Activated CD8-positive, alpha-beta T cell treated with anti-CD3 and anti-CD28 coated beads, Interleukin-2, amount 10 ng/mL, durations not matched to agents 7 days and 5 days (primary cell): Measurements from ENCODE around the gene ATXN2L. TPM values are rescaled to one million over a fixed set of nuclear protein-coding genes. Genes with fewer than 3 reads are reported as not detected.

Experiments used
- ATAC-seq: fragments of 150-1000 bp; cut with Tn5 transposase; one replicate; pipeline ENCODE4 v1.10.0; 2021; ENCODE audit warnings: moderate library complexity
- CTCF ChIA-PET: fragments of 350-600 bp; sonication (Branson Sonifier 250); formaldehyde crosslinking; loops from one replicate; lab custom pipeline; 2021; ENCODE audit warnings: antibody characterized with exemption; lab: Charles Lee
- POLR2A ChIA-PET: fragments of 350-600 bp; sonication (Branson Sonifier 250); formaldehyde crosslinking; loops from one replicate; lab custom pipeline; 2021; ENCODE audit warnings: antibody characterized with exemption; lab: Charles Lee
- DNase-seq: peaks from one replicate; pipeline ENCODE4 v3.0.0-alpha.2; 2020
- H3K27ac Mint-ChIP-seq: one replicate; pipeline ENCODE4 v1.8.0; 2021; ENCODE audit warnings: mild to moderate bottlenecking, mixed read lengths
- H3K27me3 Mint-ChIP-seq: one replicate; pipeline ENCODE4 v1.8.0; 2021; ENCODE audit warnings: low read depth, mixed read lengths
- H3K36me3 Mint-ChIP-seq: one replicate; pipeline ENCODE4 v1.8.0; 2021; ENCODE audit warnings: low read depth, mixed read lengths
- H3K4me1 Mint-ChIP-seq: one replicate; pipeline ENCODE4 v1.8.0; 2021; ENCODE audit warnings: low read depth, mixed read lengths
- H3K4me3 Mint-ChIP-seq: one replicate; pipeline ENCODE4 v1.8.0; 2021; ENCODE audit warnings: mild to moderate bottlenecking, mixed read lengths
- H3K9me3 Mint-ChIP-seq: one replicate; pipeline ENCODE4 v1.8.0; 2022; ENCODE audit warnings: mixed read lengths; ENCODE audit not compliant: insufficient read depth
- total RNA-seq, 2 experiments: library from RNA; stranded (reverse); gene quantifications; one replicate each; pipeline ENCODE4 v1.2.3, GENCODE V29; 2021

ATXN2L gene
- total RNA-seq, 2 experiments from 2014 or later: 256 to 269 TPM

GRCh38 chr16:28838558-28838918 lies 15.7 kb downstream of the ATXN2L start:
- Mint-ChIP-seq H3K9me3 (no peaks in the 10 kb centered on the region), H3K36me3 (peaks cover 67% of the 10 kb centered on the region), H3K27me3 (no peaks in the 10 kb centered on the region), H3K4me3 (no peak overlapping the region), H3K4me1 (peaks cover 2% of the 10 kb centered on the region), H3K27ac (peak overlapping the region; percentile 58)
- ChIA-PET CTCF (no interaction called here), POLR2A (interaction anchor here (0.6 to 0.9 kb wide), 2 partner anchors 10 to 15 kb away, joined by 3 read pairs; no protein-coding TSS in a partner anchor)
- ATAC-seq (no peak), DNase-seq (no peak)

GRCh38 chr16:28839004-28839639 lies 16.3 kb downstream of the ATXN2L start:
- POLR2A ChIA-PET: interaction anchor here (1.1 kb wide), 1 partner anchor 12 kb away, joined by 3 read pairs; no protein-coding TSS in a partner anchor
- Mint-ChIP-seq H3K36me3 (peaks cover 63% of the 10 kb centered on the region), H3K4me1 (peaks cover 3% of the 10 kb centered on the region), H3K4me3 (no peak overlapping the region), H3K27ac (no peak overlapping the region), H3K9me3 (no peaks in the 10 kb centered on the region), H3K27me3 (no peaks in the 10 kb centered on the region)
- DNase-seq: no peak
- ATAC-seq: no peak
- CTCF ChIA-PET: interaction anchor here (0.7 kb wide), 1 partner anchor 106 kb away, joined by 3 read pairs; no protein-coding TSS in a partner anchor

- peak overlapping the region; percentile 52 for H3K27ac Mint-ChIP-seq
- H3K4me1 Mint-ChIP-seq: peaks cover 11% of the 10 kb centered on the region
- no peaks in the 10 kb centered on the region for H3K27me3 Mint-ChIP-seq
- peaks cover 63% of the 10 kb centered on the region for H3K36me3 Mint-ChIP-seq
- H3K9me3 Mint-ChIP-seq: no peaks in the 10 kb centered on the region
- DNase-seq (no peak), ATAC-seq (no peak)
- ChIA-PET POLR2A (interaction anchor here (1.0 to 1.1 kb wide), 2 partner anchors 13 to 23 kb away, joined by 3 to 4 read pairs; partner anchors contain the start of gene SH2B1), CTCF (interaction anchor here (0.7 kb wide), 1 partner anchor 105 kb away, joined by 3 read pairs; no protein-coding TSS in a partner anchor)
- no peak overlapping the region for H3K4me3 Mint-ChIP-seq
Measured at GRCh38 chr16:28839899-28840298, 17.1 kb downstream of the ATXN2L start.

GRCh38 chr16:28842696-28843095 lies 19.9 kb downstream of the ATXN2L start:
- H3K4me3 Mint-ChIP-seq: no peak overlapping the region
- H3K4me1 Mint-ChIP-seq: peaks cover 25% of the 10 kb centered on the region
- ChIA-PET CTCF (interaction anchor here (1.0 kb wide), 1 partner anchor 103 kb away, joined by 3 read pairs; no protein-coding TSS in a partner anchor), POLR2A (interaction anchor here (1.0 to 1.6 kb wide), 4 partner anchors 11 to 100 kb away, joined by 3 to 7 read pairs (median 5); partner anchors contain the start of gene ATXN2L)
- peaks cover 63% of the 10 kb centered on the region for H3K36me3 Mint-ChIP-seq
- DNase-seq (no peak), ATAC-seq (no peak)
- no peaks in the 10 kb centered on the region for H3K9me3 Mint-ChIP-seq
- no peak overlapping the region for H3K27ac Mint-ChIP-seq
- H3K27me3 Mint-ChIP-seq: no peaks in the 10 kb centered on the region

GRCh38 chr16:28843766-28844165 lies 21.0 kb downstream of the ATXN2L start:
- no peak overlapping the region for H3K4me3 Mint-ChIP-seq
- H3K36me3 Mint-ChIP-seq: peaks cover 54% of the 10 kb centered on the region
- ChIA-PET CTCF (no interaction called here), POLR2A (interaction anchor here (4.2 to 5.0 kb wide), 2 partner anchors 19 to 22 kb away, joined by 49 to 59 read pairs; partner anchors contain the start of genes ATXN2L and SH2B1)
- no peaks in the 10 kb centered on the region for H3K27me3 Mint-ChIP-seq
- no peak overlapping the region for H3K27ac Mint-ChIP-seq
- peaks cover 25% of the 10 kb centered on the region for H3K4me1 Mint-ChIP-seq
- ATAC-seq (no peak), DNase-seq (no peak)
- no peaks in the 10 kb centered on the region for H3K9me3 Mint-ChIP-seq

GRCh38 chr16:28844226-28844885 lies 21.6 kb downstream of the ATXN2L start:
- no peak for ATAC-seq
- Mint-ChIP-seq H3K36me3 (peaks cover 49% of the 10 kb centered on the region), H3K27ac (peak overlapping the region; percentile 94), H3K27me3 (no peaks in the 10 kb centered on the region), H3K4me3 (peak overlapping the region; percentile 92), H3K4me1 (peaks cover 27% of the 10 kb centered on the region), H3K9me3 (no peaks in the 10 kb centered on the region)
- ChIA-PET CTCF (interaction anchor here (3.6 kb wide), 1 partner anchor 100 kb away, joined by 51 read pairs; no protein-coding TSS in a partner anchor), POLR2A (interaction anchor here (1.0 to 5.0 kb wide), 5 partner anchors 10 to 22 kb away, joined by 3 to 59 read pairs (median 4); partner anchors contain the start of genes ATXN2L and SH2B1)
- no peak for DNase-seq

GRCh38 chr16:28845293-28845692 lies 22.5 kb downstream of the ATXN2L start:
- H3K36me3 Mint-ChIP-seq: peaks cover 45% of the 10 kb centered on the region

GRCh38 chr16:28845761-28846079 lies 22.9 kb downstream of the ATXN2L start:
- H3K27me3 Mint-ChIP-seq: no peaks in the 10 kb centered on the region
- CTCF ChIA-PET: interaction anchor here (1.1 to 3.6 kb wide), 5 partner anchors 11 to 98 kb away, joined by 3 to 51 read pairs (median 6); partner anchors contain the start of gene SH2B1
- POLR2A ChIA-PET: interaction anchor here (0.6 to 5.0 kb wide), 10 partner anchors 10 to 105 kb away, joined by 3 to 59 read pairs (median 4); partner anchors contain the start of genes ATXN2L, NFATC2IP and SH2B1
- ATAC-seq (peak; percentile 1), DNase-seq (peak; percentile 38)
- H3K9me3 Mint-ChIP-seq: no peaks in the 10 kb centered on the region
- H3K27ac Mint-ChIP-seq: peak overlapping the region; percentile 94
- peak overlapping the region; percentile 92 for H3K4me3 Mint-ChIP-seq
- H3K36me3 Mint-ChIP-seq: peaks cover 45% of the 10 kb centered on the region
- H3K4me1 Mint-ChIP-seq: peaks cover 27% of the 10 kb centered on the region

More at GRCh38 chr16:28845293-28845692, 22.5 kb downstream of the ATXN2L start:
- Mint-ChIP-seq H3K4me3 (peak overlapping the region; percentile 92), H3K27me3 (no peaks in the 10 kb centered on the region), H3K4me1 (peaks cover 27% of the 10 kb centered on the region), H3K27ac (peak overlapping the region; percentile 94), H3K9me3 (no peaks in the 10 kb centered on the region)
- peak; percentile 64 for DNase-seq
- ATAC-seq: peak; percentile 14
- CTCF ChIA-PET: interaction anchor here (0.6 to 3.6 kb wide), 6 partner anchors 11 to 99 kb away, joined by 3 to 51 read pairs (median 4); partner anchors contain the start of genes ATXN2L and SH2B1
- POLR2A ChIA-PET: interaction anchor here (1.0 to 5.0 kb wide), 9 partner anchors 10 to 35 kb away, joined by 3 to 59 read pairs (median 4); partner anchors contain the start of genes ATXN2L and SH2B1

GRCh38 chr16:28846080-28846932 lies 23.5 kb downstream of the ATXN2L start, which contains the start of gene TUFM:
Gene TUFM, minus strand, starts transcription at chr16:28846348. Its CDS starts 79 bp downstream, at chr16:28846269.
- H3K36me3 Mint-ChIP-seq: peaks cover 43% of the 10 kb centered on the region
- DNase-seq (peak; percentile 99), ATAC-seq (peak; percentile 92)
- peak within 1 kb of the TSS; percentile 92 for H3K4me3 Mint-ChIP-seq
- peaks cover 27% of the 10 kb centered on the region for H3K4me1 Mint-ChIP-seq
- ChIA-PET POLR2A (interaction anchor here (0.6 to 5.0 kb wide), 18 partner anchors 9 to 140 kb away, joined by 3 to 59 read pairs (median 4); partner anchors contain the start of genes ATXN2L, NFATC2IP and SH2B1), CTCF (interaction anchor here (1.1 to 3.6 kb wide), 9 partner anchors 10 to 98 kb away, joined by 3 to 51 read pairs (median 6); partner anchors contain the start of gene SH2B1)
- H3K9me3 Mint-ChIP-seq: no peaks in the 10 kb centered on the region
- H3K27me3 Mint-ChIP-seq: no peaks in the 10 kb centered on the region
- H3K27ac Mint-ChIP-seq: peak within 1 kb of the TSS; percentile 94

GRCh38 chr16:28846933-28847273 lies 24.1 kb downstream of the ATXN2L start:
- Mint-ChIP-seq H3K27ac (peak overlapping the region; percentile 94), H3K4me1 (peaks cover 27% of the 10 kb centered on the region), H3K27me3 (no peaks in the 10 kb centered on the region), H3K9me3 (no peaks in the 10 kb centered on the region), H3K4me3 (peak overlapping the region; percentile 92), H3K36me3 (peaks cover 40% of the 10 kb centered on the region)
- POLR2A ChIA-PET: interaction anchor here (0.9 to 5.0 kb wide), 12 partner anchors 9 to 104 kb away, joined by 3 to 59 read pairs (median 4); partner anchors contain the start of genes ATXN2L, NFATC2IP and SH2B1
- ATAC-seq (peak; percentile 16), DNase-seq (peak; percentile 37)
- CTCF ChIA-PET: interaction anchor here (1.1 to 3.6 kb wide), 8 partner anchors 12 to 97 kb away, joined by 3 to 51 read pairs (median 6); partner anchors contain the start of gene SH2B1
